Karpas-422 (cell line): Measurements from ENCODE around the gene ERMARD. TPM values are rescaled to one million over a fixed set of nuclear protein-coding genes. Genes with fewer than 3 reads are reported as not detected.

Experiments
- DNase-seq: peaks from one replicate; pipeline ENCODE4 v3.0.0-alpha.2; 2015
- H2AFZ ChIP-seq: fragments of 200-600 bp; sonication (generic); 2 replicates; pipeline ENCODE4 v1.6.1; 2014; ENCODE audit warnings: antibody characterized with exemption, low read length, mixed read lengths
- H3K27ac ChIP-seq: fragments of 200-600 bp; sonication (generic); 2 replicates; pipeline ENCODE4 v1.5.1; 2014; ENCODE audit warnings: mild to moderate bottlenecking, low read length, moderate library complexity
- H3K27me3 ChIP-seq: fragments of 200-600 bp; sonication (generic); 2 replicates; pipeline ENCODE4 v1.6.1; 2014; ENCODE audit warnings: low read length, mixed read lengths
- H3K36me3 ChIP-seq: fragments of 200-600 bp; sonication (generic); 2 replicates; pipeline ENCODE4 v1.6.1; 2014; ENCODE audit warnings: low read length, mixed read lengths; ENCODE audit not compliant: insufficient read depth
- H3K4me1 ChIP-seq: fragments of 200-600 bp; sonication (generic); 2 replicates; pipeline ENCODE4 v1.6.1; 2014; ENCODE audit warnings: mild to moderate bottlenecking, low read length, mixed read lengths
- H3K4me2 ChIP-seq: fragments of 200-600 bp; sonication (generic); 2 replicates; pipeline ENCODE4 v1.6.1; 2014; ENCODE audit warnings: low read length, low read depth, mild to moderate bottlenecking; ENCODE audit not compliant: poor library complexity, severe bottlenecking
- H3K4me3 ChIP-seq: fragments of 200-600 bp; sonication (generic); 2 replicates; pipeline ENCODE4 v1.5.1; 2014; ENCODE audit warnings: mild to moderate bottlenecking, antibody characterized with exemption, low read length, mixed read lengths
- H3K79me2 ChIP-seq: fragments of 200-600 bp; sonication (generic); 2 replicates; pipeline ENCODE4 v1.6.1; 2014; ENCODE audit warnings: mild to moderate bottlenecking, low read length, mixed read lengths
- H3K9ac ChIP-seq: fragments of 200-600 bp; sonication (generic); 2 replicates; pipeline ENCODE4 v1.6.0; 2014; ENCODE audit warnings: low read length
- H3K9me2 ChIP-seq: fragments of 200-600 bp; sonication (generic), shearing (Covaris generic); replicated peaks from 2 replicates; pipeline ENCODE4 v1.6.0; 2014; ENCODE audit warnings: mild to moderate bottlenecking, low read length, moderate library complexity; ENCODE audit not compliant: insufficient read depth
- H3K9me3 ChIP-seq: fragments of 300-700, 200-600 bp; sonication (generic); 2 replicates; pipeline ENCODE4 v1.6.1; 2014; ENCODE audit warnings: low read length, mixed read lengths
- H4K20me1 ChIP-seq: fragments of 200-600 bp; sonication (generic); 2 replicates; pipeline ENCODE4 v1.6.1; 2014; ENCODE audit warnings: mild to moderate bottlenecking, antibody characterized with exemption, low read length, low read depth; ENCODE audit not compliant: insufficient read depth
- total RNA-seq: library from RNA; depleted of rRNA; stranded (reverse); fragments of >200 nt; shearing (Covaris generic); gene quantifications from 2 replicates; pipeline ENCODE4 v1.2.3, GENCODE V29; 2014; ENCODE audit warnings: low replicate concordance; rRNA removed

ERMARD gene
- total RNA-seq: 12.6 and 38.5 TPM in 2 replicates

DNA sequence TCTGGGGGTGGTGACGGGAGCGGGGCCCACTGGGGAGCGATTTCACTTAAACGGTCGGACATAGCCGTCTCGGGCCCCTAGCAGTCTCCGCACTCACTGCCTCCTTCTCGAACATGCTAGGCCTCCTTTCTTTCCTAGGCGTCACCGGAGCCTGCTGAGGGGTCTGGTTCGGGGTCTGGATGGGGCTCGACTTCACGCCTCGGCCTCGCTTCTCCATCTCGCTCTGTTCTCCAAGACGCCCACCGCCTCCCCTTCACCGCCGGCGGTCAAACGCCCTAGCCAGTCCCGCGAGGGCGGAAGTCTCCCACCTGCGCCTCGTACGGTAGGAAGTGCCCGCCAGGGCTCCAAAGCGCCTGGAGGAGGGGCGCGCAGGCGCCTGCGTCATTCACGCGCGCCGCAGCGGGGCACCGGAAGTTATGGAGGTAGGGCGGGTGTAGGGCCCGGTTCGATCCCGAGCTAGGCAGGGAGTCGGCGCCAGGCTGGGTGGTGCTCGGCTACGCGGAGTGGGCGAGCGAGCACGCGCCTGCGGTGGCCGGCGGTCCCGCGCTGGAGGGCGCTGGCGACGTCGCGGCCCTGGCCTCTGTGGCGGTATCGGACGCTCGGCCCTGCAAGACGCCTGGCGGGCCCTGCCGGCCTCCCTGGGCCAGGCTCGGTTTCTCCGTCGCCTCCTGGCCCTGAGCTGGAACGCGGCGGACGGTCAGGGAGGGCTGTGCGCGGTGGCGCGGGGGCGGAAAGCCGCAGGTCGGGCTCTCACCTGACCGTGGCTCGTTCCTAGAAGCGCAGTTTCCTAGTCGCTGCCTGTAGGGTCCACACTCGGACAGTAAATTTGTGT lies at the start of gene ERMARD, which contains the start of gene DYNLT2:
TSS of gene ERMARD (plus strand) at position 381 of the 832 bp plus-strand sequence. CDS start at position 417, 36 bp downstream.
TSS of gene DYNLT2 (minus strand) at position 331 of the 832 bp plus-strand sequence. CDS start at position 217, 114 bp downstream.
- Histone ChIP-seq H3K27me3 (no peaks in the 10 kb centered on the region), H3K27ac (peak within 1 kb of the TSS; percentile 62), H3K9ac (peak within 1 kb of the TSS; percentile 90), H3K9me3 (no peaks in the 10 kb centered on the region), H3K4me3 (peak within 1 kb of the TSS; percentile 78), H3K9me2 (no peaks in the 10 kb centered on the region), H3K79me2 (peaks cover 33% of the 10 kb centered on the region), H3K4me2 (peak within 1 kb of the TSS; percentile 97), H2AFZ (peak within 1 kb of the TSS; percentile 77; the same call in 1 of the 2 replicates), H4K20me1 (no peaks in the 10 kb centered on the region; the same call in 1 of the 2 replicates), H3K4me1 (peaks cover 26% of the 10 kb centered on the region), H3K36me3 (peaks cover under 1% of the 10 kb centered on the region)
- DNase-seq: peak; percentile 98

GRCh38 chr6:169701954-169702839 lies 49.2 kb upstream of the ERMARD start, which contains the start of the genes C6orf120 and WDR27:
Gene C6orf120, plus strand, starts transcription at chr6:169702126. Its CDS starts 334 bp downstream, at chr6:169702460.
Gene WDR27, minus strand, starts transcription at chr6:169702029. Its CDS starts 13,024 bp downstream, at chr6:169689005.
- Histone ChIP-seq H2AFZ (peak within 1 kb of the TSS; percentile 27; the same call in 1 of the 2 replicates), H3K9ac (peak within 1 kb of the TSS; percentile 95)

DNA sequence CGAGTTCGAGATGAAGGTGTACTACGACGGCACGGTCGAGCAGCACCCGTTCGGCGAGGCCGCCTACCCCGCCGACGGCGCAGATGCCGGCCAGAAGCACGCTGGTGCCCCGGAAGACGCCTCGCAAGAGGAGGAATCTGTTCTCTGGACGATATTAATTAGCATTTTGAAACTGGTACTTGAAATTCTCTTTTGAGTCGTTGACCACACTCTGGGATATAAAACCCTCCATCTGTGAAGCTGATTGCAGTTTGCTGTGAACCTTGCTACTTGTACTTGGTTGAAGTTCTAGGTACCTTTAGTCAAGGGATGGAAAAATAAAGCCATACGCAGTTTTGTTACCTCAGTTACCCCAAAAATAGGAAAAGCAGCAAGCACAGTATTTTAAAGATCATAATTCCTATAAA lies 48.6 kb upstream of the ERMARD start:
- Histone ChIP-seq H2AFZ (no peak overlapping the region), H3K79me2 (peaks cover 88% of the 10 kb centered on the region)

More at GRCh38 chr6:169701954-169702839, 49.2 kb upstream of the ERMARD start, which contains the start of the genes C6orf120 and WDR27:
- Histone ChIP-seq H3K9me3 (no peaks in the 10 kb centered on the region), H3K27me3 (no peaks in the 10 kb centered on the region), H4K20me1 (no peaks in the 10 kb centered on the region; the same call in 1 of the 2 replicates), H3K4me1 (peaks cover 56% of the 10 kb centered on the region), H3K4me2 (peak within 1 kb of the TSS; percentile 78), H3K4me3 (peak within 1 kb of the TSS; percentile 93), H3K27ac (peak within 1 kb of the TSS; percentile 76), H3K36me3 (peaks cover 15% of the 10 kb centered on the region), H3K79me2 (peaks cover 94% of the 10 kb centered on the region), H3K9me2 (no peaks in the 10 kb centered on the region)
- DNase-seq: peak; percentile 99

GRCh38 chr6:169707772-169708171 lies 43.6 kb upstream of the ERMARD start:
- Histone ChIP-seq H3K9ac (peak overlapping the region; percentile 39), H3K4me3 (peak overlapping the region; percentile 19; the same call in 1 of the 2 replicates), H2AFZ (no peak overlapping the region), H3K4me1 (peaks cover 98% of the 10 kb centered on the region), H3K36me3 (peaks cover 29% of the 10 kb centered on the region; the same call in 1 of the 2 replicates), H3K9me2 (no peaks in the 10 kb centered on the region), H3K27me3 (no peaks in the 10 kb centered on the region), H3K27ac (peak overlapping the region; percentile 87), H4K20me1 (no peaks in the 10 kb centered on the region; the same call in 1 of the 2 replicates), H3K4me2 (peak overlapping the region; percentile 78), H3K79me2 (peaks cover 68% of the 10 kb centered on the region), H3K9me3 (no peaks in the 10 kb centered on the region)
- peak; percentile 65 for DNase-seq

More for the DNA sequence above, 48.6 kb upstream of the ERMARD start:
- Histone ChIP-seq H3K27me3 (no peaks in the 10 kb centered on the region), H3K27ac (peak overlapping the region; percentile 76), H3K4me2 (peak overlapping the region; percentile 78), H3K9ac (peak overlapping the region; percentile 95), H3K4me3 (peak overlapping the region; percentile 93), H4K20me1 (no peaks in the 10 kb centered on the region; the same call in 1 of the 2 replicates), H3K9me2 (no peaks in the 10 kb centered on the region), H3K4me1 (peaks cover 62% of the 10 kb centered on the region), H3K36me3 (peaks cover 15% of the 10 kb centered on the region), H3K9me3 (no peaks in the 10 kb centered on the region)
- no peak for DNase-seq

DNA sequence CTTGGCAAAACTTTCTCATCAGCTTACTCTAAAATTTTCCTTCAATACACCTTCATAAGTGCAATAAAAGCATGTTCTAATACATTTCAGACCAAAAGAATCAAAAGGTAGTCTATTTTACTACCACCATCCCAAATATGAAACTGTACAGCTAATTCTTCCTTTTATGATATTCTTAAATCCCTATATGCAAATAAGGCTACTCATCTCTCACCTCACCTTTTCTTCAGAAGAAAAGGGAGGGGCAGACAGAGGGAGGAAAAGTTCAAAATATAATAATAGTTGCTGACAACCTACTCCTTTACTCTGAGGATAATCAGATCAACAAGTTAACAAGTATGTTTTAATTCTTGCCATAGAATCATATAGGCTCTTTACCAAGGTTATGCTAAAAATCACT lies 42.1 kb upstream of the ERMARD start:
- H3K27ac ChIP-seq: peak overlapping the region; percentile 87

DNA sequence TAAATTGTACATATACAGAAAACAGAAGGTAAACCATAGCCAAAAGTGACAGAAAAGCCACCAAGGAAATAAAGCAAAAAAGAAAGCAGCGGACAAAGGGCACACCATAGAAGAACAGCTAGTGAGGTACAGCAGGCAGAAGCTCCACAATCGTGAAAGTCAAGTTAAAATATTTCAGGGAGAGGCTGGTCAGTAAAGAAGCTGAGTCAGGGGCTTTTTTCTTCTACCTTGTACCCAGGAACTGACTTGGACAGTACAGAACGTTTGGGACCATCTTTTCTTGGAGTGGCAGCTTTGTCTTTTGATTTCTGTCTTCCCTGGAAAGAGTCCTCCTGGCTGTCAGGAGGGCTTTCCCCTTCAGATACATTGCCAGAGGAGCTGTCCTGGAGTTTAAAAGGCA lies 41.4 kb upstream of the ERMARD start:
- no peaks in the 10 kb centered on the region for H3K9me2 ChIP-seq
- H3K9ac ChIP-seq: no peak overlapping the region
- H3K27ac ChIP-seq: peak overlapping the region; percentile 87
- H3K27me3 ChIP-seq: no peaks in the 10 kb centered on the region
- no peaks in the 10 kb centered on the region for H3K9me3 ChIP-seq
- H2AFZ ChIP-seq: no peak overlapping the region
- peaks cover 28% of the 10 kb centered on the region for H3K36me3 ChIP-seq
- H3K79me2 ChIP-seq: peaks cover 59% of the 10 kb centered on the region
- H4K20me1 ChIP-seq: no peaks in the 10 kb centered on the region
- H3K4me3 ChIP-seq: no peak overlapping the region
- no peak for DNase-seq
- H3K4me2 ChIP-seq: peak overlapping the region; percentile 78
- H3K4me1 ChIP-seq: peaks cover 94% of the 10 kb centered on the region

More for the DNA sequence above, 42.1 kb upstream of the ERMARD start:
- Histone ChIP-seq H4K20me1 (no peaks in the 10 kb centered on the region), H3K9me2 (no peaks in the 10 kb centered on the region), H3K4me3 (peak overlapping the region; percentile 47; the same call in 1 of the 2 replicates), H3K4me2 (peak overlapping the region; percentile 78), H3K4me1 (peaks cover 94% of the 10 kb centered on the region), H3K36me3 (peaks cover 29% of the 10 kb centered on the region), H3K79me2 (peaks cover 60% of the 10 kb centered on the region), H3K9me3 (no peaks in the 10 kb centered on the region), H2AFZ (no peak overlapping the region), H3K27me3 (no peaks in the 10 kb centered on the region), H3K9ac (0 out of 2 replicates have a peak overlapping the region, but pooled peaks have one; percentile 12)
- DNase-seq: peak; percentile 57

DNA sequence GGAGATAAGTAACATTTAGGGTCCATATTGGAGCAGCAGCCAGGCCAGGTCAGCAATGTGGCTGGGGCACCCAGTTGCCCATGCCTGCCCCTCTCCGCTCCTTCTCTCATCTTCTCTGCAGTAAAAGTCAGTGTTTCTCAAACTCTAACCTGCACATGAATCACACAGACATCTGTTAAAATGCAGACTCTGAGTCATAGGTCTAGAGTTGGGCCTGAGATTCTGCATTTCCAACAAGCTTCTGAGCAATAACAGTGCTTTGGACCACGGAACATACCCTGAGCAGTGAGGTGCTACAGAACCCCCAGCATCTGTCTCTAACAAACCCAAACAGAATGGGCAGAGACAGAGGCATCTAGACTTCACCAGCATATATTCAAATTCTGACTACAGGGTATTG lies 37.2 kb upstream of the ERMARD start:
- H3K4me3 ChIP-seq: no peak overlapping the region
- H3K4me1 ChIP-seq: peaks cover 78% of the 10 kb centered on the region
- H3K36me3 ChIP-seq: peaks cover 62% of the 10 kb centered on the region
- peaks cover 65% of the 10 kb centered on the region for H3K79me2 ChIP-seq
- H3K27ac ChIP-seq: peak overlapping the region; percentile 58
- H2AFZ ChIP-seq: no peak overlapping the region
- H3K9ac ChIP-seq: no peak overlapping the region
- no peaks in the 10 kb centered on the region for H3K9me2 ChIP-seq
- peak overlapping the region; percentile 33 for H3K4me2 ChIP-seq
- no peaks in the 10 kb centered on the region for H3K27me3 ChIP-seq
- no peaks in the 10 kb centered on the region for H4K20me1 ChIP-seq
- no peaks in the 10 kb centered on the region for H3K9me3 ChIP-seq
- no peak for DNase-seq
